ENCODE results near the gene FGD2.

FGD2 gene

GRCh38 chr6:37005061-37005810, at the start of gene FGD2:
FGD2 (plus strand) TSS chr6:37005655; CDS start chr6:37005818, 163 bp downstream.
- H3K4me1 ChIP-seq (ENCODE audit: control insufficient read depth, insufficient read depth, low read length) = no peaks in the 10 kb centered on the region
- H3K4me3 ChIP-seq (ENCODE audit: low read depth, low read length) = no peak within 1 kb of the TSS
- no peak within 1 kb of the TSS for H3K27ac ChIP-seq (ENCODE audit: low read depth, low read length)
- H3K9me3 ChIP-seq (ENCODE audit: control insufficient read depth, insufficient read depth, low read depth, low read length) = no peaks in the 10 kb centered on the region; the same call in 1 of the 2 replicates
- no peaks in the 10 kb centered on the region for H3K36me3 ChIP-seq (ENCODE audit: control insufficient read depth, insufficient read depth, low read length)
- no peaks in the 10 kb centered on the region for H3K27me3 ChIP-seq (ENCODE audit: control insufficient read depth, insufficient read depth, low read length)
- no peak within 1 kb of the TSS for H3K9ac ChIP-seq (ENCODE audit: low read length)

- no peaks in the 10 kb centered on the region for H3K36me3 ChIP-seq (ENCODE audit: control insufficient read depth, insufficient read depth, low read length)
- H3K4me1 ChIP-seq (ENCODE audit: control insufficient read depth, insufficient read depth, low read length) = peaks cover 3% of the 10 kb centered on the region; the same call in 1 of the 2 replicates
- no peak overlapping the region for H3K9ac ChIP-seq (ENCODE audit: low read length)
- H3K27ac ChIP-seq (ENCODE audit: low read depth, low read length) = no peak overlapping the region
- H3K27me3 ChIP-seq (ENCODE audit: control insufficient read depth, insufficient read depth, low read length) = no peaks in the 10 kb centered on the region
- H3K4me3 ChIP-seq (ENCODE audit: low read depth, low read length) = no peak overlapping the region
- no peaks in the 10 kb centered on the region for H3K9me3 ChIP-seq (ENCODE audit: control insufficient read depth, insufficient read depth, low read depth, low read length)
Observed at GRCh38 chr6:36955671-36956445, 49.6 kb upstream of the FGD2 start.

GRCh38 chr6:36956446-36956820, 49.0 kb upstream of the FGD2 start:
- Histone ChIP-seq H3K27ac (ENCODE audit: low read depth, low read length) (no peak overlapping the region), H3K4me3 (ENCODE audit: low read depth, low read length) (no peak overlapping the region), H3K9me3 (ENCODE audit: control insufficient read depth, insufficient read depth, low read depth, low read length) (no peaks in the 10 kb centered on the region), H3K27me3 (ENCODE audit: control insufficient read depth, insufficient read depth, low read length) (no peaks in the 10 kb centered on the region), H3K36me3 (ENCODE audit: control insufficient read depth, insufficient read depth, low read length) (no peaks in the 10 kb centered on the region), H3K9ac (ENCODE audit: low read length) (no peak overlapping the region), H3K4me1 (ENCODE audit: control insufficient read depth, insufficient read depth, low read length) (peaks cover 3% of the 10 kb centered on the region; the same call in 1 of the 2 replicates)

- no peak overlapping the region for H3K9ac ChIP-seq (ENCODE audit: low read length)
- H3K27me3 ChIP-seq (ENCODE audit: control insufficient read depth, insufficient read depth, low read length) = no peaks in the 10 kb centered on the region
- H3K4me3 ChIP-seq (ENCODE audit: low read depth, low read length) = no peak overlapping the region
- no peak overlapping the region for H3K27ac ChIP-seq (ENCODE audit: low read depth, low read length)
- peaks cover 3% of the 10 kb centered on the region; the same call in 1 of the 2 replicates for H3K4me1 ChIP-seq (ENCODE audit: control insufficient read depth, insufficient read depth, low read length)
- H3K36me3 ChIP-seq (ENCODE audit: control insufficient read depth, insufficient read depth, low read length) = no peaks in the 10 kb centered on the region
- no peaks in the 10 kb centered on the region for H3K9me3 ChIP-seq (ENCODE audit: control insufficient read depth, insufficient read depth, low read depth, low read length)
Observed at GRCh38 chr6:36957773-36958271, 47.6 kb upstream of the FGD2 start.

GRCh38 chr6:36958775-36959554, 46.5 kb upstream of the FGD2 start:
- Histone ChIP-seq H3K27me3 (ENCODE audit: control insufficient read depth, insufficient read depth, low read length) (no peaks in the 10 kb centered on the region), H3K9ac (ENCODE audit: low read length) (no peak overlapping the region), H3K4me1 (ENCODE audit: control insufficient read depth, insufficient read depth, low read length) (peaks cover 13% of the 10 kb centered on the region; the same call in 1 of the 2 replicates), H3K4me3 (ENCODE audit: low read depth, low read length) (no peak overlapping the region), H3K36me3 (ENCODE audit: control insufficient read depth, insufficient read depth, low read length) (no peaks in the 10 kb centered on the region), H3K9me3 (ENCODE audit: control insufficient read depth, insufficient read depth, low read depth, low read length) (no peaks in the 10 kb centered on the region), H3K27ac (ENCODE audit: low read depth, low read length) (no peak overlapping the region)

GRCh38 chr6:36959555-36960250, 45.8 kb upstream of the FGD2 start:
- Histone ChIP-seq H3K36me3 (ENCODE audit: control insufficient read depth, insufficient read depth, low read length) (no peaks in the 10 kb centered on the region), H3K9ac (ENCODE audit: low read length) (no peak overlapping the region), H3K27me3 (ENCODE audit: control insufficient read depth, insufficient read depth, low read length) (no peaks in the 10 kb centered on the region), H3K4me1 (ENCODE audit: control insufficient read depth, insufficient read depth, low read length) (peaks cover 13% of the 10 kb centered on the region; the same call in 1 of the 2 replicates), H3K9me3 (ENCODE audit: control insufficient read depth, insufficient read depth, low read depth, low read length) (no peaks in the 10 kb centered on the region), H3K4me3 (ENCODE audit: low read depth, low read length) (no peak overlapping the region), H3K27ac (ENCODE audit: low read depth, low read length) (no peak overlapping the region)

- H3K4me1 ChIP-seq (ENCODE audit: control insufficient read depth, insufficient read depth, low read length) = peaks cover 13% of the 10 kb centered on the region; the same call in 1 of the 2 replicates
- no peak overlapping the region for H3K9ac ChIP-seq (ENCODE audit: low read length)
- H3K4me3 ChIP-seq (ENCODE audit: low read depth, low read length) = no peak overlapping the region
- H3K9me3 ChIP-seq (ENCODE audit: control insufficient read depth, insufficient read depth, low read depth, low read length) = no peaks in the 10 kb centered on the region
- H3K27me3 ChIP-seq (ENCODE audit: control insufficient read depth, insufficient read depth, low read length) = no peaks in the 10 kb centered on the region
- H3K27ac ChIP-seq (ENCODE audit: low read depth, low read length) = no peak overlapping the region
- no peaks in the 10 kb centered on the region for H3K36me3 ChIP-seq (ENCODE audit: control insufficient read depth, insufficient read depth, low read length)
Observed at GRCh38 chr6:36961441-36962435, 43.7 kb upstream of the FGD2 start.

- H3K4me1 ChIP-seq (ENCODE audit: control insufficient read depth, insufficient read depth, low read length) = peaks cover 13% of the 10 kb centered on the region; the same call in 1 of the 2 replicates
- H3K4me3 ChIP-seq (ENCODE audit: low read depth, low read length) = no peak overlapping the region
- peaks cover 9% of the 10 kb centered on the region for H3K36me3 ChIP-seq (ENCODE audit: control insufficient read depth, insufficient read depth, low read length)
- no peak overlapping the region for H3K27ac ChIP-seq (ENCODE audit: low read depth, low read length)
- H3K27me3 ChIP-seq (ENCODE audit: control insufficient read depth, insufficient read depth, low read length) = no peaks in the 10 kb centered on the region
- H3K9me3 ChIP-seq (ENCODE audit: control insufficient read depth, insufficient read depth, low read depth, low read length) = no peaks in the 10 kb centered on the region
- H3K9ac ChIP-seq (ENCODE audit: low read length) = no peak overlapping the region
Observed at GRCh38 chr6:36962874-36963273, 42.6 kb upstream of the FGD2 start.

GRCh38 chr6:36963451-36964290, 41.8 kb upstream of the FGD2 start:
- Histone ChIP-seq H3K27ac (ENCODE audit: low read depth, low read length) (no peak overlapping the region), H3K9ac (ENCODE audit: low read length) (no peak overlapping the region), H3K36me3 (ENCODE audit: control insufficient read depth, insufficient read depth, low read length) (peaks cover 17% of the 10 kb centered on the region), H3K4me1 (ENCODE audit: control insufficient read depth, insufficient read depth, low read length) (peaks cover 13% of the 10 kb centered on the region; the same call in 1 of the 2 replicates), H3K27me3 (ENCODE audit: control insufficient read depth, insufficient read depth, low read length) (no peaks in the 10 kb centered on the region), H3K4me3 (ENCODE audit: low read depth, low read length) (no peak overlapping the region), H3K9me3 (ENCODE audit: control insufficient read depth, insufficient read depth, low read depth, low read length) (no peaks in the 10 kb centered on the region)

All from HUES6 (cell line).